Lower lobe of right lung (tissue), 2 donors: Measurements from ENCODE around the gene ZNF577. TPM values are rescaled to one million over a fixed set of nuclear protein-coding genes. Genes with fewer than 3 reads are reported as not detected.

Experiments used
- ATAC-seq, 2 donors: fragments of 200-7000 bp; cut with Tn5 transposase; one replicate each; pipeline ENCODE4 v1.9.1; 2020 to 2022; ENCODE audit warnings: mild to moderate bottlenecking in 2 of 2, moderate library complexity in 2 of 2
- DNase-seq: peaks from one replicate; pipeline ENCODE4 v3.0.0-alpha.2; 2020
- H3K27ac ChIP-seq: fragments of 200-600 bp; one replicate; pipeline ENCODE4 v1.8.0; 2022
- H3K27me3 ChIP-seq: fragments of 200-600 bp; one replicate; pipeline ENCODE4 v1.8.0; 2022; ENCODE audit warnings: low read depth
- H3K36me3 ChIP-seq: fragments of 200-600 bp; one replicate; pipeline ENCODE4 v1.8.0; 2022; ENCODE audit warnings: mild to moderate bottlenecking
- H3K4me1 ChIP-seq: fragments of 200-600 bp; one replicate; pipeline ENCODE4 v1.8.0; 2022
- H3K4me3 ChIP-seq: fragments of 200-600 bp; one replicate; pipeline ENCODE4 v1.8.0; 2022; ENCODE audit warnings: mild to moderate bottlenecking
- H3K9me3 ChIP-seq: fragments of 200-600 bp; one replicate; pipeline ENCODE4 v1.8.0; 2022
- intact Hi-C: fragments of 100-400 bp; cut with DNase I; formaldehyde crosslinking; loops from one replicate; pipeline ENCODE4 v1.11.0; 2022
- total RNA-seq: library from RNA; stranded (reverse); fragmentation: NEBNext Ultra II Directional; extraction: Animal tissue kit (Norgen Biotek cat#: 25700); gene quantifications from one replicate; pipeline ENCODE4 v1.2.1, GENCODE V29; 2021
- TF ChIP-seq, protein P1 (sequence below): fragments of 200-600 bp; IDR thresholded peaks from one replicate; pipeline ENCODE4 v1.8.0; 2022; ENCODE audit warnings: antibody characterized with exemption, mild to moderate bottlenecking
- donor health status: DM: no; HTN: yes; CAD: no; lungs with severe emphysema.

Gene ZNF577
- total RNA-seq, 1 donor from 2014 or later = 10.7 TPM

DNA sequence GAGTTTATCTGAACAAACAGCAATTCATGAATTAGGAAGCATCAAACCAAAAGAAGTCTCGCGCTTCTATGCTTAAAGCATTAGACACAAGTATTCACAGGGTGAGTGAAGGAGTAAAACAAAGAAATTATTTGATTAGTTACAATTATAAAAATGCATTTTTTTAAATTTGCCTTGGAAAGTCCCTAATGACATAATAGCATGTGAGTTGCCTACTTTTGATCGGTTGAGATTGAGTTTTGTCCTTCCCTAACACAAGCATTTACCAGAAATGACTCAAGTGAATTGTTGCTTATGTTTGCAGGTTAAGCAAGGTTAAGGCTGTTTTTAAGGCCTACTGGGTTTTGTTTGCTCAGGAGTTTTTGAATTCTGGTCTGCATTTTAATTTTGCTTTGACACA, 17.5 kb upstream of the ZNF577 start:
- H3K36me3 ChIP-seq = no peaks in the 10 kb centered on the region
- H3K4me3 ChIP-seq = peak overlapping the region; percentile 94
- DNase-seq (no peak), ATAC-seq (no peak)
- intact Hi-C loops = no loop called here
- TF ChIP-seq, protein P1, sequence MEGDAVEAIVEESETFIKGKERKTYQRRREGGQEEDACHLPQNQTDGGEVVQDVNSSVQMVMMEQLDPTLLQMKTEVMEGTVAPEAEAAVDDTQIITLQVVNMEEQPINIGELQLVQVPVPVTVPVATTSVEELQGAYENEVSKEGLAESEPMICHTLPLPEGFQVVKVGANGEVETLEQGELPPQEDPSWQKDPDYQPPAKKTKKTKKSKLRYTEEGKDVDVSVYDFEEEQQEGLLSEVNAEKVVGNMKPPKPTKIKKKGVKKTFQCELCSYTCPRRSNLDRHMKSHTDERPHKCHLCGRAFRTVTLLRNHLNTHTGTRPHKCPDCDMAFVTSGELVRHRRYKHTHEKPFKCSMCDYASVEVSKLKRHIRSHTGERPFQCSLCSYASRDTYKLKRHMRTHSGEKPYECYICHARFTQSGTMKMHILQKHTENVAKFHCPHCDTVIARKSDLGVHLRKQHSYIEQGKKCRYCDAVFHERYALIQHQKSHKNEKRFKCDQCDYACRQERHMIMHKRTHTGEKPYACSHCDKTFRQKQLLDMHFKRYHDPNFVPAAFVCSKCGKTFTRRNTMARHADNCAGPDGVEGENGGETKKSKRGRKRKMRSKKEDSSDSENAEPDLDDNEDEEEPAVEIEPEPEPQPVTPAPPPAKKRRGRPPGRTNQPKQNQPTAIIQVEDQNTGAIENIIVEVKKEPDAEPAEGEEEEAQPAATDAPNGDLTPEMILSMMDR = no peak
- H3K27ac ChIP-seq = no peak overlapping the region
- peaks cover 24% of the 10 kb centered on the region for H3K9me3 ChIP-seq
- peaks cover 5% of the 10 kb centered on the region for H3K27me3 ChIP-seq
- peaks cover 12% of the 10 kb centered on the region for H3K4me1 ChIP-seq

DNA sequence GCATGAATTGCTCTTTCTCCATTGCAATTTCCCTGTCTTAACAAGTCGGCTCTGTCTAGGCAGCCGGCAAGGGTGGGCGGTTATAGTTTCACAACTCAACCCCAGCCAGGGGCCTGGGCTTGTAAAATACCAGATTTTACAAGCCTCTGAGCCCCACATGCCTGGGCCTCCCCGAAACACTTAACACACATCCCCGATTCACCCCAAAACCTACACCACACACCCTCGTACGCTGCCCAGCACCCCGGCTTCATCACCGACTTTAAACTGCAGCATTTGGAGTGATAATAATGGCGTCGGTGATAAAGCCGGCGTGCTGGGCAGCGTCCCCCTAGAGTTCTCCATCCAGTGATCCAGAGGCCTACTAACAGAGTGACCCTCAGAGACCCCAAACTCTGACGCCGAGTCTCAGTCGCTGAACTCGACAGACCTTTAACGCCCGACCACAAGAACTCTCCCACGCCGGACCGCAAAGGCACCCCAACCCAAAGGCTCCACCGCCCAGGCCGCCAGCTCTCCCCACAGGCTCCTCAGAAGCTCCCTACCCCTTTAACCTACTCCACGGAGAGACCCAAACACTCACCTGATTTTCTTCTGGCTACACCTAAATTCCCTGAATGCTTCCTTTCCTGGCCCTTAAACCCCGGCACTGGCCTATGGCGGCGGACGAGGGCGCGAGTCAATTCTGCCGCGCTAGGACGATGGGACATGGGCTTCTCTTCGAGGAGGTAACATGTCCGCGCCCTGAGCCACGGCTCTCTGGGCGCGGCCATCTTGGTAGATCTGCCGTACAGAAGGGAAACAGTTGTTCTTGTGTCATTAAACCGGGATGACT, 16.8 kb upstream of the ZNF577 start, which contains the start of gene ZNF649:
TSS of gene ZNF649 (minus strand) at position 687 of the 835 bp plus-strand sequence. CDS start 4,910 bp downstream, outside the sequence.
- TF ChIP-seq, protein P1 = no peak
- DNase-seq (peak; percentile 90), ATAC-seq (peak; percentile 100)
- H3K4me1 ChIP-seq = peaks cover 12% of the 10 kb centered on the region
- H3K4me3 ChIP-seq = peak within 1 kb of the TSS; percentile 94
- peak within 1 kb of the TSS; percentile 86 for H3K27ac ChIP-seq
- intact Hi-C loops = no loop called here
- H3K36me3 ChIP-seq = peaks cover 6% of the 10 kb centered on the region
- H3K27me3 ChIP-seq = no peaks in the 10 kb centered on the region
- peaks cover 30% of the 10 kb centered on the region for H3K9me3 ChIP-seq

DNA sequence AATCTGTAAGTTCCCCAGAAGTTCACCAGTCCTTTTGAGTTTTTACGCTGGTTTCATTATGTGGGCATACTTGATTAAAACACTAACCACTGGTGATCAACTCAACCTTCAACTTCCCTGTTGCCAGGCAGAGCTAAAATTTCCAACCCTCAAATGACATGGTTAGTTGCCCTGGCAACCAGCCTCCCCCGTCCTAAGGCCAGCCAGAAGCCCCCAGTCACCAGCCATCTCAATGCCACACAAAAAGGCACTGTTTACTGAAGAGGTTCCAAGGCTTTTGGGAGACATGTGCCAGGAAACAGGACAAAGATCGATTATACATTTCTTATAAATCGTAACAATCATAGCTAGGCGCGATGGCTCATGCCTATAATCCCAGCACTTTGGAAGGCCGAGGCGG, 15.4 kb upstream of the ZNF577 start:
- peaks cover 43% of the 10 kb centered on the region for H3K9me3 ChIP-seq
- TF ChIP-seq, protein P1 = no peak
- intact Hi-C loops = no loop called here

DNA sequence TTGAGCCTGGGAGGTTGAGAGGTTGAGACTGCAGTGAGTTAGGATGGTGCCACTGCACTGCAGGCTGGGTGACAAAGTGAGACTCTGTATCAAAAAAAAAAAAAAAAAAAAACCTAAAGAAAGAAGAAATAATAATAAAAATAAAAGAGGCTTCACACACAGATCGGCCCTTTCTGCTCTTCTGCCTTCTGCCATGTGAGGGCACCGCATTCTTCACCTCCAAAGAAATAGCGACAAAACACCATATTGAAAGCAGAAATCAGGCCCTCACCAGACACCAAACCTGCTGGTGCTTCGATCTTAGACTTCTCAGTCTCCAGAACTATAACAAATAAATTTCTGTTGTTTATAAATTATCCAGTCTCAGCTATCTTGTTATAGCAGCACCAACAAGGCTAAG, 14.1 kb upstream of the ZNF577 start:
- DNase-seq = no peak
- no peak for ATAC-seq
- peaks cover 33% of the 10 kb centered on the region for H3K36me3 ChIP-seq
- no peak overlapping the region for H3K4me3 ChIP-seq
- TF ChIP-seq, protein P1 = no peak
- no peak overlapping the region for H3K27ac ChIP-seq
- intact Hi-C loops = no loop called here
- no peaks in the 10 kb centered on the region for H3K27me3 ChIP-seq
- H3K9me3 ChIP-seq = peaks cover 50% of the 10 kb centered on the region
- H3K4me1 ChIP-seq = peaks cover 12% of the 10 kb centered on the region

More for the DNA sequence above, 15.4 kb upstream of the ZNF577 start:
- H3K36me3 ChIP-seq = peaks cover 20% of the 10 kb centered on the region
- H3K27me3 ChIP-seq = no peaks in the 10 kb centered on the region
- DNase-seq (no peak), ATAC-seq (no peak)
- peak overlapping the region; percentile 94 for H3K4me3 ChIP-seq
- H3K27ac ChIP-seq = no peak overlapping the region
- peaks cover 12% of the 10 kb centered on the region for H3K4me1 ChIP-seq

DNA sequence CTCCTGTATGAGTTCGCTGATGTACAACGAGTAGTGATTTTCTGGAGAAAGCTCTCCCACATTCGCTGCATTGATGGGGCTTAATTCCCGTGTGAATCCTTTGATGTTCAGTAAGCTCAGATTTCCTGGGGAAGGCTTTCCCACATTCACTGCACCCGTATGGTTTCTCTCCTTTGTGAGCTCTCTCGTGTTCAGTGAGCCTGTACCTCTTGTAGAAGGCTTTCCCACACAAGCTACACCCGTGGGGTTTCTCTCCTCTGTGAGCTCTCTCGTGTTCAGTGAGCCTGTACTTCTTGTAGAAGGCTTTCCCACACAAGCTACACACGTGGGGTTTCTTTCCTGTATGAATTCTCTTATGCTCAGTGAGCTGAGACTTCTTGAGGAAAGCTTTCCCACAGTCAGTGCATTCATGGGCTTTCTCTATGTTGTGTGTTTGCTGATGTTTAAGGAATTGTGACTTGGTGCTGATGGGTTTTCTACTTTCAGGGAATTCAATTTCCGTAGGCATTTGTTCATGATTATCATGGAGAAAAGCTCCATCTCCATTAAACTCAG, 3.5 kb upstream of the ZNF577 start:
- DNase-seq = no peak
- TF ChIP-seq, protein P1 = no peak
- Histone ChIP-seq H3K27me3 (no peaks in the 10 kb centered on the region), H3K9me3 (peaks cover 97% of the 10 kb centered on the region), H3K27ac (no peak overlapping the region), H3K36me3 (peaks cover 60% of the 10 kb centered on the region), H3K4me1 (no peaks in the 10 kb centered on the region), H3K4me3 (no peak overlapping the region)
- intact Hi-C loops = no loop called here
- no peak for ATAC-seq
